AG09309 (cell line): ENCODE measurements around the gene ABCC12.

ENCODE experiments used
- DNase-seq: peaks from one replicate; pipeline ENCODE4 v3.0.0-alpha.2; 2010; ENCODE audit warnings: low read depth
- H3K4me3 ChIP-seq: 2 replicates; pipeline ENCODE4 v1.5.1; 2011; ENCODE audit warnings: mild to moderate bottlenecking, low read depth, low read length, moderate library complexity; ENCODE audit not compliant: control insufficient read depth
- CTCF ChIP-seq: IDR thresholded peaks from 2 replicates; pipeline ENCODE4 v1.5.1; 2011; ENCODE audit warnings: mild to moderate bottlenecking, low read depth, low read length, inconsistent platforms; ENCODE audit not compliant: insufficient read depth, control insufficient read depth; ENCODE audit errors: missing control alignments

The ABCC12 gene

GRCh38 chr16:48143812-48144368 is 11.9 kb downstream of the ABCC12 start:
- no peak for DNase-seq
- TF ChIP-seq CTCF, result no peak
- H3K4me3 ChIP-seq, result no peak overlapping the region

GRCh38 chr16:48140821-48141220 is 15.0 kb downstream of the ABCC12 start:
- no peak for DNase-seq
- TF ChIP-seq CTCF, result no peak
- no peak overlapping the region for H3K4me3 ChIP-seq

- TF ChIP-seq CTCF, result no peak
- DNase-seq, result no peak
- H3K4me3 ChIP-seq, result no peak overlapping the region
Measured at GRCh38 chr16:48139517-48139916, 16.3 kb downstream of the ABCC12 start.

- no peak for DNase-seq
- no peak for TF ChIP-seq CTCF
- H3K4me3 ChIP-seq, result no peak overlapping the region
Measured at GRCh38 chr16:48138543-48138942, 17.2 kb downstream of the ABCC12 start.

- no peak overlapping the region for H3K4me3 ChIP-seq
- TF ChIP-seq CTCF, result no peak
- DNase-seq, result no peak
Measured at GRCh38 chr16:48137822-48138221, 18.0 kb downstream of the ABCC12 start.

- no peak for TF ChIP-seq CTCF
- no peak for DNase-seq
- H3K4me3 ChIP-seq, result no peak overlapping the region
Measured at GRCh38 chr16:48136547-48137360, 19.0 kb downstream of the ABCC12 start.
